HepG2 (cell line): Measurements from ENCODE around the gene HRH3. TPM values are rescaled to one million over a fixed set of nuclear protein-coding genes. Genes with fewer than 3 reads are reported as not detected.

Source experiments
- CENPX ChIP-seq: sonication (generic); formaldehyde crosslinking; IDR thresholded peaks from 2 replicates; pipeline ENCODE4 v1.9.0; 2021; ENCODE audit warnings: mild to moderate bottlenecking, missing genetic modification reagents, moderate library complexity
- ETV6 ChIP-seq: sonication (generic); formaldehyde crosslinking; conservative IDR thresholded peaks from 2 replicates; pipeline ENCODE4 v1.4.0; 2020; ENCODE audit warnings: missing genetic modification reagents
- GLI4 ChIP-seq: sonication (generic); formaldehyde crosslinking; IDR thresholded peaks from 2 replicates; pipeline ENCODE4 v1.5.1; 2020; ENCODE audit warnings: missing genetic modification reagents, mild to moderate bottlenecking, moderate library complexity, borderline replicate concordance
- JUND ChIP-seq: sonication (generic); formaldehyde crosslinking; IDR thresholded peaks from 2 replicates; pipeline ENCODE4 v1.8.0; 2022; ENCODE audit warnings: mild to moderate bottlenecking, missing genetic modification reagents
- KDM5A ChIP-seq: fragments of 200-600 bp; sonication (generic); IDR thresholded peaks from 2 replicates; pipeline ENCODE4 v1.7.0; 2018; ENCODE audit warnings: antibody characterized with exemption, mild to moderate bottlenecking, low read length, borderline replicate concordance
- MAF1 ChIP-seq: sonication (generic); formaldehyde crosslinking; IDR thresholded peaks from 2 replicates; pipeline ENCODE4 v1.5.0; 2020; ENCODE audit warnings: missing genetic modification reagents, borderline replicate concordance
- NFKB2 ChIP-seq: sonication (generic); formaldehyde crosslinking; IDR thresholded peaks from 2 replicates; pipeline ENCODE4 v1.4.0; 2020; ENCODE audit warnings: missing genetic modification reagents, borderline replicate concordance
- RXRA ChIP-seq: sonication (generic); formaldehyde crosslinking; IDR thresholded peaks from 2 replicates; pipeline ENCODE4 v1.5.1; 2020; ENCODE audit warnings: missing genetic modification reagents
- SNAPC2 ChIP-seq: sonication (generic); formaldehyde crosslinking; IDR thresholded peaks from 2 replicates; pipeline ENCODE4 v1.8.1; 2022; ENCODE audit warnings: mild to moderate bottlenecking, missing genetic modification reagents
- TGIF2 ChIP-seq: IDR thresholded peaks from 2 replicates; pipeline ENCODE4 v1.6.1; 2016; ENCODE audit warnings: control low read depth, missing compliant biosample characterization
- ZNF510 ChIP-seq: sonication (generic); formaldehyde crosslinking; IDR thresholded peaks from 2 replicates; pipeline ENCODE4 v1.4.0; 2020; ENCODE audit warnings: low read depth, mild to moderate bottlenecking, missing genetic modification reagents
- ZNF678 ChIP-seq: sonication (generic); formaldehyde crosslinking; IDR thresholded peaks from 2 replicates; pipeline ENCODE4 v1.4.0; 2020; ENCODE audit warnings: mild to moderate bottlenecking, missing genetic modification reagents
- ZNF781 ChIP-seq: sonication (generic); formaldehyde crosslinking; IDR thresholded peaks from 2 replicates; pipeline ENCODE4 v1.5.1; 2020; ENCODE audit warnings: borderline replicate concordance, mild to moderate bottlenecking, missing genetic modification reagents; ENCODE audit errors: not compliant biosample characterization
- ZSCAN29 ChIP-seq: sonication (generic); formaldehyde crosslinking; conservative IDR thresholded peaks from 2 replicates; pipeline ENCODE4 v1.4.0; 2020; ENCODE audit warnings: mild to moderate bottlenecking, missing genetic modification reagents
- polyA plus RNA-seq, 8 experiments: library from polyadenylated mRNA; depleted of rRNA in 3 of 8; stranded (reverse) in 7 of 8; unstranded in 1 of 8; fragments of >200 nt; fragmentation: Illumina TruSeq in 4 of 8; extraction: Trizol in 4 of 8; gene quantifications; 2 replicates each; pipeline versions ENCODE4 v1.2.1 to v1.2.3, GENCODE V29; 2011 to 2016; ENCODE audit warnings: low read depth in 4 of 8, missing spikeins in 1 of 8, mixed read lengths in 1 of 8; ENCODE audit not compliant: insufficient read depth in 1 of 8
- total RNA-seq, 5 experiments: library from RNA; depleted of rRNA; stranded (reverse); fragments of >200 nt; fragmentation: Illumina TruSeq; extraction: Trizol; gene quantifications; 2 replicates each; pipeline ENCODE4 v1.2.3, GENCODE V29; 2016; ENCODE audit warnings: low read depth in 1 of 5
- TF ChIP-seq, protein P1 (sequence below): sonication (generic); formaldehyde crosslinking; conservative IDR thresholded peaks from 2 replicates; pipeline ENCODE4 v1.4.0; 2020; ENCODE audit warnings: missing genetic modification reagents
- TF ChIP-seq, protein P2 (sequence below): sonication (generic); formaldehyde crosslinking; IDR thresholded peaks from 2 replicates; pipeline ENCODE4 v1.4.0; 2020; ENCODE audit warnings: missing genetic modification reagents
- TF ChIP-seq, protein P3 (sequence below): IDR thresholded peaks from 2 replicates; pipeline ENCODE4 v1.6.1; 2012; ENCODE audit warnings: inconsistent platforms
- TF ChIP-seq, protein P4 (sequence below): sonication (generic); formaldehyde crosslinking; IDR thresholded peaks from 2 replicates; pipeline ENCODE4 v1.4.0; 2020; ENCODE audit warnings: missing genetic modification reagents
- TF ChIP-seq, protein P5 (sequence below): sonication (generic); formaldehyde crosslinking; IDR thresholded peaks from 2 replicates; pipeline ENCODE4 v1.9.0; 2021; ENCODE audit warnings: missing genetic modification reagents, mild to moderate bottlenecking, borderline replicate concordance
- TF ChIP-seq, protein P6 (sequence below): sonication (generic); formaldehyde crosslinking; IDR thresholded peaks from 2 replicates; pipeline ENCODE4 v1.5.1; 2020; ENCODE audit warnings: missing genetic modification reagents, mild to moderate bottlenecking, borderline replicate concordance

Gene HRH3
- total and polyA plus RNA-seq, 2 of the 13 experiments (the other 11 are each of a cell fraction or from before 2014, with no cell fraction given) = 0.18 TPM; not detected in 1

DNA sequence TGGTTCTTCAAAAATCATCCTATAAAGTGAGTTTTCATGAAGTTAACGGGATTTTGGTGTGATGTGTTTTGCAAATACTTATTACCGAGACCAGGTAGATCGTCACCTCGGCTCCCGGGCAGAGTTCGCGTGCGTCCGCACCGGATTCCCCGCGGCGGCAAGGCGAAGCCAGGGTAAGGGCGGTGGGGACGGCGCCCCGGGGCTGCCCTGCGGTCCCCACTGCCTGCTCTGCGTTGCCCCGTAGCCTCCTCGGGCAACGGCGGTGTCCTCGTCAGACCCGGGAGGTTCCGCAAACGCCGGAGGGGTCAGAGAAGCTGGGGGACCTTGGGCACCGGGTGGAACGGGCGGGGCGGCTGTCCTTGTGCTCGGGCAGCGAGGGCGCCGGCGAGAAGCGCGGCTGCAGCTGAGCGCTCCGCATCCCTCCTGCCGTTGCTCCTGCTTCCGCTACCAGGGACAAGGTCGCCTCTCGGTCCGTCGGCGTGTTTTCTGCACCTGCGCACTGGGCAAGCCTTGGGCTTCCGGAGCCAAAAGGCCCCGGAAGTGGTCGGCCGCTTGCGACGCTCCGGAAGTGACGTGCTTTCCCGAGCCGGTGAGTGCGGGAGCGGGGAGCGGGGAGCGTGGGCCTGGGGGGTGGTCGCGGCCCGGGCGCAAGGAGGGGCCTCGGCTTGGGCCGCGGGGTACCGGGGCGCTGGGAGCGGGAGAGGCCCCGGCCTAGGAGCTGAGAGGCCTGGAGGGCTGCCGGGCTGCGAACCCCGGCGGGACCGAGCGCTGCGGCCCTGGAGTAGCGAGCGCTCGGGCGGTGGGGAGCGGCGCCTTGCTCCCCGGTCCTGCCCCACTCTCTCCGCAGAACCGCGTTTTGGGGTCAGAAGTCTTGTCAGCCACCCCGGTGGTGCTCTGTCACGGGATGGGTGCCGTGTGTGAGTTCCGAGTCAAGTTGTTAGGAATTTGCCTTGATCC lies 37.3 kb downstream of the HRH3 start, which contains the start of gene MTG2 (continued):
- TF ChIP-seq CENPX (CRISPR knock-in tag) (no peak), MAF1 (CRISPR knock-in tag) (peak; percentile 98), RXRA (peak; percentile 94), KDM5A (peak; percentile 97), ZNF678 (CRISPR knock-in tag) (peak; percentile 88; the same call in 1 of the 2 replicates), SNAPC2 (CRISPR knock-in tag) (peak; percentile 93), ETV6 (CRISPR knock-in tag) (peak; percentile 93), ZNF781 (CRISPR knock-in tag) (peak; percentile 98), JUND (CRISPR knock-in tag) (peak; percentile 86), NFKB2 (CRISPR knock-in tag) (peak; percentile 99), TGIF2 (CRISPR knock-in tag) (peak; percentile 75), ZSCAN29 (CRISPR knock-in tag) (peak; percentile 96), ZNF510 (CRISPR knock-in tag) (peak; percentile 95; the same call in 1 of the 2 replicates), GLI4 (CRISPR knock-in tag) (peak; percentile 66)
- TF ChIP-seq, protein P1, sequence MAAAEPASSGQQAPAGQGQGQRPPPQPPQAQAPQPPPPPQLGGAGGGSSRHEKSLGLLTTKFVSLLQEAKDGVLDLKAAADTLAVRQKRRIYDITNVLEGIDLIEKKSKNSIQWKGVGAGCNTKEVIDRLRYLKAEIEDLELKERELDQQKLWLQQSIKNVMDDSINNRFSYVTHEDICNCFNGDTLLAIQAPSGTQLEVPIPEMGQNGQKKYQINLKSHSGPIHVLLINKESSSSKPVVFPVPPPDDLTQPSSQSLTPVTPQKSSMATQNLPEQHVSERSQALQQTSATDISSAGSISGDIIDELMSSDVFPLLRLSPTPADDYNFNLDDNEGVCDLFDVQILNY (CRISPR knock-in tag) = peak; percentile 69
- TF ChIP-seq, protein P2, sequence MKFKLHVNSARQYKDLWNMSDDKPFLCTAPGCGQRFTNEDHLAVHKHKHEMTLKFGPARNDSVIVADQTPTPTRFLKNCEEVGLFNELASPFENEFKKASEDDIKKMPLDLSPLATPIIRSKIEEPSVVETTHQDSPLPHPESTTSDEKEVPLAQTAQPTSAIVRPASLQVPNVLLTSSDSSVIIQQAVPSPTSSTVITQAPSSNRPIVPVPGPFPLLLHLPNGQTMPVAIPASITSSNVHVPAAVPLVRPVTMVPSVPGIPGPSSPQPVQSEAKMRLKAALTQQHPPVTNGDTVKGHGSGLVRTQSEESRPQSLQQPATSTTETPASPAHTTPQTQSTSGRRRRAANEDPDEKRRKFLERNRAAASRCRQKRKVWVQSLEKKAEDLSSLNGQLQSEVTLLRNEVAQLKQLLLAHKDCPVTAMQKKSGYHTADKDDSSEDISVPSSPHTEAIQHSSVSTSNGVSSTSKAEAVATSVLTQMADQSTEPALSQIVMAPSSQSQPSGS (CRISPR knock-in tag) = peak; percentile 85
- TF ChIP-seq, protein P3, sequence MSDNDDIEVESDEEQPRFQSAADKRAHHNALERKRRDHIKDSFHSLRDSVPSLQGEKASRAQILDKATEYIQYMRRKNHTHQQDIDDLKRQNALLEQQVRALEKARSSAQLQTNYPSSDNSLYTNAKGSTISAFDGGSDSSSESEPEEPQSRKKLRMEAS = peak; percentile 95
- TF ChIP-seq, protein P4, sequence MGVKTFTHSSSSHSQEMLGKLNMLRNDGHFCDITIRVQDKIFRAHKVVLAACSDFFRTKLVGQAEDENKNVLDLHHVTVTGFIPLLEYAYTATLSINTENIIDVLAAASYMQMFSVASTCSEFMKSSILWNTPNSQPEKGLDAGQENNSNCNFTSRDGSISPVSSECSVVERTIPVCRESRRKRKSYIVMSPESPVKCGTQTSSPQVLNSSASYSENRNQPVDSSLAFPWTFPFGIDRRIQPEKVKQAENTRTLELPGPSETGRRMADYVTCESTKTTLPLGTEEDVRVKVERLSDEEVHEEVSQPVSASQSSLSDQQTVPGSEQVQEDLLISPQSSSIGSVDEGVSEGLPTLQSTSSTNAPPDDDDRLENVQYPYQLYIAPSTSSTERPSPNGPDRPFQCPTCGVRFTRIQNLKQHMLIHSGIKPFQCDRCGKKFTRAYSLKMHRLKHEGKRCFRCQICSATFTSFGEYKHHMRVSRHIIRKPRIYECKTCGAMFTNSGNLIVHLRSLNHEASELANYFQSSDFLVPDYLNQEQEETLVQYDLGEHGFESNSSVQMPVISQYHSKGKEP = no peak; the same call in 1 of the 2 replicates
- TF ChIP-seq, protein P5, sequence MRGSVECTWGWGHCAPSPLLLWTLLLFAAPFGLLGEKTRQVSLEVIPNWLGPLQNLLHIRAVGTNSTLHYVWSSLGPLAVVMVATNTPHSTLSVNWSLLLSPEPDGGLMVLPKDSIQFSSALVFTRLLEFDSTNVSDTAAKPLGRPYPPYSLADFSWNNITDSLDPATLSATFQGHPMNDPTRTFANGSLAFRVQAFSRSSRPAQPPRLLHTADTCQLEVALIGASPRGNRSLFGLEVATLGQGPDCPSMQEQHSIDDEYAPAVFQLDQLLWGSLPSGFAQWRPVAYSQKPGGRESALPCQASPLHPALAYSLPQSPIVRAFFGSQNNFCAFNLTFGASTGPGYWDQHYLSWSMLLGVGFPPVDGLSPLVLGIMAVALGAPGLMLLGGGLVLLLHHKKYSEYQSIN = peak; percentile 33; the same call in 1 of the 2 replicates
- TF ChIP-seq, protein P6, sequence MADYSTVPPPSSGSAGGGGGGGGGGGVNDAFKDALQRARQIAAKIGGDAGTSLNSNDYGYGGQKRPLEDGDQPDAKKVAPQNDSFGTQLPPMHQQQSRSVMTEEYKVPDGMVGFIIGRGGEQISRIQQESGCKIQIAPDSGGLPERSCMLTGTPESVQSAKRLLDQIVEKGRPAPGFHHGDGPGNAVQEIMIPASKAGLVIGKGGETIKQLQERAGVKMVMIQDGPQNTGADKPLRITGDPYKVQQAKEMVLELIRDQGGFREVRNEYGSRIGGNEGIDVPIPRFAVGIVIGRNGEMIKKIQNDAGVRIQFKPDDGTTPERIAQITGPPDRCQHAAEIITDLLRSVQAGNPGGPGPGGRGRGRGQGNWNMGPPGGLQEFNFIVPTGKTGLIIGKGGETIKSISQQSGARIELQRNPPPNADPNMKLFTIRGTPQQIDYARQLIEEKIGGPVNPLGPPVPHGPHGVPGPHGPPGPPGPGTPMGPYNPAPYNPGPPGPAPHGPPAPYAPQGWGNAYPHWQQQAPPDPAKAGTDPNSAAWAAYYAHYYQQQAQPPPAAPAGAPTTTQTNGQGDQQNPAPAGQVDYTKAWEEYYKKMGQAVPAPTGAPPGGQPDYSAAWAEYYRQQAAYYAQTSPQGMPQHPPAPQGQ (CRISPR knock-in tag) = peak; percentile 89; the same call in 1 of the 2 replicates
